ENCODE data around the gene PXK.

Gene PXK

DNA sequence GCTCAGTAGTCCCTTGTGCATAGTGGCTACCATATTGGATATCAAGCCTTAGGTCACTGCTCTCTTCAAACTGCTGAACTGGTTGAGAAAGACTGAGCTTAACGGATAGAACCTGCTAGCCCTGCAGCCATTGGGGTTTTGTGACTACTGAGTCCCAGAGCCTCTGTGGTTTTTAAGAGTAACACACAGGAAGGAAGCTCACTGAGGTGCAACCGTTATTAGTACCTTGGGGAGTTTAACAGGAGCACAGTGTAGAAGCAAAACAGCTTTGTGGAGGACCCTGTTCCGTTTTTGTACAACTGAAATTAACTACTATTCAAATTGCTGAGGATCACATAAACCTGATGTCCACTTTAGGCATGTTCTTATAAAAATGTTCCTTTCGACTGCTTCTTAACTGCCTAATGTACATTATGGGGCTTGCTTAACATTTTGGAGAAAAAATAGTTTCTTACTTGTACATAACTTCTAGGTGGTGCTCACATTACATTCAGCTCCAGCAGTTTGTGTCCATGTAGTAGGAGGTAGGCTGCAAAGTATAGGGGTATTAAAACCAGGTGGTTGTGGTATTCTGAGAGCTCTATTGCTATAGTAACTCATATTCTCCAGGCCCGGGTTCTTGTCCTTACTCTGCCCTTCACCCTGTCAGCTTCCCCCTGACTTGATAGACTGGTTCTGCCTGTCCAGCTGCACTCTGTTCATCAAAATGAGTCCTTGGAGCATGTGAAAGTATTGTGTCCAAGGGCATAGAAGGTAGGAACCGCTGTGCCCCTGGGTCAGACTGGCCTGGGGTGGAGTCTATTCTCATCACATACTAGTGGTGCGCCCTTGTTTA is 17.3 kb downstream of the PXK start:
- no peak for DNase-seq

DNA sequence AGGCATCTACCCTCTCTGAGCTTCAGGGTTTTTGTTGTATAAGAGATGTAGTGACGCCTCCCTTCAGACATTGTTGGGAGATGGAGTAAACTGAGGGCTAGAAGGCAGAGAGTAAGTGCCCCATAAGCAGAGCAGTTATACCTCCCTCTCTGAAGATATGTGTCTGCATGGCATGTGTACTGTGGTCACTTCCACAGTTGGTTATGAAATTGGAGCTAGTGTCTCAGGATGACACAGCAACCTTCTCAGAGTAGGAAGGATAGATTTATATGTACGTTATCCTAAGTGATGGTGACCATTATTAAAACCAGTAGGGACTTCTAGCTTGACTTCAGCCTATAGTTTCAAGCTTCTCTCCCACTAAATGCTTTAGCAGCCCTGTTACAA is 17.9 kb downstream of the PXK start:
- no peak for DNase-seq

DNA sequence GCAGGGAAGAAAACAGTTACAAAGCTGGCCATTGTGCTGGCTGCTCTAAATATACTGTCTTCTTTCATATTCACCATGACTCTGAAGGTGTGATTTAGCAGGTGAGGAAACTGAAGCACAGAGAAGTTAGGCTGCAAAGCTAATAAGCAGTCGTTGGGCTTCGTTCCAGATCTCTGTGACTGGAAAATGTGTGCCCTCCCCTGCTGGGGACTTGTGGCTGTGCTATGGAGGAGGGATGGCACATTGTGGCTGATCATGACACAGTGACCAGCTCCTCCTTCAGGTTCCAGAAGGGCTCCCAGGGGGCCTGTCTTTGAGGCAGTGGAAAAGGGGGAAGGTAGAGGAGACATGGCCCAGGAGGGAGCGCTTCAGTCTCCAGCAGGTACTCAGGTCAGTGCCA is 19.2 kb downstream of the PXK start:
- no peak for DNase-seq

GRCh38 chr3:58352626-58353025 is 19.9 kb downstream of the PXK start:
- no peak for DNase-seq

GRCh38 chr3:58353722-58354553 is 21.2 kb downstream of the PXK start:
- DNase-seq = no peak

- DNase-seq = no peak
These were observed 22.5 kb downstream of the PXK start for GRCh38 chr3:58355179-58355578.

- no peak for DNase-seq
These were observed 23.4 kb downstream of the PXK start for GRCh38 chr3:58356054-58356453.

GRCh38 chr3:58357402-58357801 is 24.7 kb downstream of the PXK start:
- DNase-seq = no peak

DNA sequence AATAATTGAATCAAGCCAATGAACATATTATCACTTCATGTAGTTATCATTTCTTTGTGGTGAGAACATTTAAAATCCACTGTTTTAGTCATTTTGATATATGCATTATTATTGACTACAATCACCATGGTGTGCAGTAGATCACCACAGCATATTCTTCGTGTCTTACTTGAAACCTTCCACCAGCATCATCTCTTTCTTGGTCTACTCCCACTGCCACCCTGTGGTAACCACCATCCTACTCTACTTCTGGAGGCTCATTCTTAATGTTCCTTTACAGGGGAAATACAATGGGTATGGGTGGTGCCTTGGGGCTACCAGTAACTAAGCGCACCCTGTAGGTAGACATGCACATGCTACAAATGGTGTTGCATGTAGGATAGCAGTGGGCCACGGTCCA is 25.4 kb downstream of the PXK start:
- DNase-seq = no peak

DNA sequence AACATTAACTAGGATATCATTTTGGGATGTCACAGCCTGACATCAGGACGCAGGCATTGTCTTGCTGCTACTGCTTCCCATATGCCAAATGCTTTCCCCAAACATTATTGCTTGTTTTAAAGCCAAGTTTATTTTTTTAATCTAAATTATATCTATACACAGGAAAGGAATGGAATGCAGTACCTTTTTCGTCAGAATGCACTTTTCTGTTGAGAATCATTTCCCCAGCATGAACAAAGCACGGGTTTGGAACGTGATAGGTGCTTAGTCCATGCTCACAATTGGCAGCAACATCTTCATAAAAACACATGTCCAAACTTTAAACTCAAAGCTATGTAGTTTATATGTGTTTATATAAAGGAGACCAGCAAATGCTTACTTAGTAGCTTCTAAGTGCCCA is 26.1 kb downstream of the PXK start:
- DNase-seq = no peak

- no peak for DNase-seq
These were observed 26.9 kb downstream of the PXK start for GRCh38 chr3:58359621-58360020.

GRCh38 chr3:58361866-58362265 is 29.2 kb downstream of the PXK start:
- no peak for DNase-seq

DNA sequence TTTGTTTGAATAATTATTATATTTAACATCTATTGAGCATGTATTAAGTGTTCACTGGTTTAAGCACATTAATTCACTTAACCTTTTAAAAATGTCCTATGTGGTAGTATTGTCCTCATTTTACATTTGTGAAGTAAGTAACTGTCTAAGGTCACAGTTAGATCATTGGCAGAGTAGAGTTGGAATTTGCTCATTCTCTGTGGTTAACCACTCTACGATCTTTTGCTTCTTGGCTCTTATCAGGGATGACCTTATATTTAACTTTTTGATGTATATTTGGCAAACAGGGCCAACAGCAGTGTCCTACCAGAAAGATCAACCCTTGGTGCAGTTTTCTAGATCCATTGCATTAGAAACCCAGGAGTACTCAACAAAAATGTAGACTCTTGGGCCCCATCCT is 34.0 kb downstream of the PXK start:
- DNase-seq = no peak

- DNase-seq = no peak
These were observed 36.3 kb downstream of the PXK start for GRCh38 chr3:58369038-58369437.

DNA sequence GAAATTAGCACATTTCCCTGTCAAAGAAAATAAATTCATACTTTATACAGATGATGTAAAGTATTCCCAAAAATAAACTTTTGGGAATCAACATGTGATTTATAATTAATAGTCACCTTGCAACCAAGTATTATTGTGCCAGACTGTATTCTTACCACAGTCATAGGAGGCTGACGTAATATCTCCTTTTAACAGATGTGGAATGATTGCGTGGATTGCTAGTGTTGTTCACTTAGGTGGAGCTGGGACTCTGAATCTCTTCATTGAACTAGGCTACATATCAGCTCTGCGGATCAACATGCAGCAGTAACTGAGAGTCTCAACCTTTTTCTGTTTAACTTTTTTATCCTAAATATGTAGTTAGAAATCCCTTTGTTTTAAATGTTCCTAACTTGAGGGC is 37.2 kb downstream of the PXK start:
- DNase-seq = no peak

DNA sequence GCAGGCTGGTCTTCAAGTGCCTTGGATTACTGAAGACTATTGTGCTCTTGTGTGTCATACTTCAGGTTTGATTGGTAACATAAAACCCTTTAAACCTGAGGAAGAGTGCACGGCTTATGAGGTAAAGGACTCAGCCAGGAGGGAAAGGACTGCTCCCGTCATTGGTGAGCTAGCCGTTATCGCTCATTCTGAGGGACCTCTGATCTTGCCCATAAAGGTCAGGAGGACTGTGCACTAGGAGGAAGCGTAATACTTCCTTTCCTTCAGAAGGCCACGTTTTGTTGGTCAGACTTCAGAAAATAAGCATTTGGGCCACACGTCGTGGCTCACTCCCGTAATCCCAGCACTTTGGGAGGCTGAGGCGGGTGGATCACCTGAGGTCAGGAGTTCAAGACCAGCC is 37.7 kb downstream of the PXK start:
- no peak for DNase-seq

DNA sequence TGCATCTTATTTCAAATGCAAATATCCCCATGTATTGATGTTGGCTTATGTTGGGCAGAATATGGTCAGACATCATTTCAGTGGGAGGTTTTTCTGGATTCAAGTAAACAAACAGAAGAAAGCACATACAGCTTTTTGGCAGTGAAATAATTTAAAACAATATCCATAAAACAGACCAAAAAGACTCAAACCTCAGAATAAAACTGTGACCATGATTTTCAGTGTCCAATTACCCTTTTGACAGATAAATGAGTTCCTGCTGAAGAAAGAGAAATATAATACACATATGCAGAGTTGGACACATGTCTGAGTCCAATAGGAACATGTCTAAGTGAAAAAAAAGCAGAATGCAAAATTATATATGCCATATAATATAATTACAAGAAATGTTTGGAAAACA is 39.1 kb downstream of the PXK start:
- DNase-seq = no peak

DNA sequence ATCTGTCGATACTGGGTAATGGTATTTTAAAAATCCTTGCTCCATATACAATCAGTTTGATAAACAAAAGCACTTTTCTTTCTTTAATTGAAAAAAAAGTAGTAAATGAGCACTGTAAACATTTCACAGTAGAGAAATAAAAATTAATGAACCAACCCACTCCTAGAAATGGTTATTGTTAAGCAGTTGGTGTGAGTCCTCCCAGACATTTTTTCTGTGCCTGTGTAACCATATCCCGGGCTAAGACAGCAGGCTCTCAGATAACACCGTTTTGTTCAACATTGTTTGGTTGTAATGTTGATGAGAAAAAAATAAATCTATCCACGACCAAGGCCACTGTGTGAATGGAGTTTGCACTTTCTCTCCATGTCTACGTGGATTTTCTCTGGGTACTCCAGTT is 42.6 kb downstream of the PXK start:
- no peak for DNase-seq

DNA sequence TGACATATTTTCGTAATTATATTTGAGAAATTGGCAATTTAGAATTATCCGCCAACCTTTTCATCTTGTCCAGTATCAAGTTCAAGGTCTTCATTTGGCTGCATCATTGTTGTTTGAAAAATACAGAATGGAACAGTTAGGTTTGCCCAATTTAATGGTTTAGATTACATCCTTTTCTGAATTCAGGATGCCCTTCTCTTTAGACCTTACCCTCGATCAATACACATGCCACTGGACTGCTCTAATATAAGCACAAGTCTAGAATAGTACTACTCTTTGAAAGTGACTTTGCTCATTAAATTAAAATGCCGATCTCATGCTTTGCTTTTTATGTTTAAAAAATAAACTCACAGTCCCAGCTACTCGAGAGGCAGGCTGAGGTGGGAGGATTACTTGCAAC is 44.5 kb downstream of the PXK start:
- no peak for DNase-seq

- DNase-seq = no peak
These were observed 45.1 kb downstream of the PXK start for GRCh38 chr3:58377750-58378149.

GRCh38 chr3:58379351-58380073 is 46.8 kb downstream of the PXK start:
- DNase-seq = no peak

DNA sequence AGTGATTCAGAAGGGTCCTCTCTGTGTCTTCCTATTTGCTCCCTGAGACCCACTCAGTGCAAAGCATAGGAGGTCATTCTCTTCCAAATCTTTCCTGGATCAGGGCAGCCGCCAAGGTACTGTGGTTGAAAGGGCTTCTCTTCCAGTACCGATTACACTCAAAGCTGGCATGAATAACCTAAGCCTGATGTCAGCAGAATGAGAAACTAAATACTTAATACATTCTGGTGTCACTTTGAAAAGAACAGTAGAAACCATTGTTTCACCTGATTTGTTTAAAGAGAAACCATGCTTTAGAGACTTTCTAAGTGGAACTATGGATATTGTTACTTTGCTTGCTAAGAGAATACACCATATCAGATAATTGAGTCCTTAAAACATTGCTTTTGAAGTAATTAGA is 50.8 kb downstream of the PXK start:
- no peak for DNase-seq

GRCh38 chr3:58383904-58384303 is 51.2 kb downstream of the PXK start:
- peak; percentile 63 for DNase-seq

Data from GOT3 (cell line).